Panc1 (cell line): ENCODE data around the gene OOSP3. TPM values are rescaled to one million over a fixed set of nuclear protein-coding genes. Genes with fewer than 3 reads are reported as not detected.

Experiments
- ATAC-seq: fragments of 200-7000 bp; cut with Tn5 transposase; 2 replicates; pipeline ENCODE4 v1.9.1; 2020; ENCODE audit warnings: mild to moderate bottlenecking, moderate library complexity
- BruUV-seq: library from RNA; stranded (reverse); fragments of 400-500 nt; replicated peaks from 2 replicates; lab custom pipeline; 2021; lab: Mats Ljungman, UMichigan
- CTCF ChIA-PET: fragments of 300-600 bp; sonication (Branson Sonifier 250); formaldehyde crosslinking; loops from one replicate; lab custom pipeline; 2022; ENCODE audit warnings: antibody characterized with exemption; lab: Charles Lee
- POLR2A ChIA-PET: fragments of 300-600 bp; sonication (Branson Sonifier 250); formaldehyde crosslinking; loops from one replicate; lab custom pipeline; 2022; ENCODE audit warnings: antibody characterized with exemption; lab: Charles Lee
- DNase-seq: peaks from one replicate; pipeline ENCODE4 v3.0.0-alpha.2; 2010; ENCODE audit warnings: low read depth, low spot score
- H3K27ac ChIP-seq: 2 replicates; pipeline ENCODE4 v1.5.1; 2011; ENCODE audit warnings: mild to moderate bottlenecking, low read length, inconsistent platforms
- H3K27me3 ChIP-seq: fragments of 200-500 bp; sonication (Bioruptor generic); 2 replicates; pipeline ENCODE4 v1.6.0; 2014; ENCODE audit warnings: low read length, inconsistent platforms; ENCODE audit not compliant: control insufficient read depth, insufficient read depth
- H3K36me3 ChIP-seq: fragments of 200-500 bp; sonication (Bioruptor generic); 2 replicates; pipeline ENCODE4 v1.5.1; 2014; ENCODE audit warnings: inconsistent platforms, mild to moderate bottlenecking, low read length, moderate library complexity; ENCODE audit not compliant: control insufficient read depth, insufficient read depth
- H3K4me1 ChIP-seq: 2 replicates; pipeline ENCODE4 v1.5.1; 2011; ENCODE audit warnings: inconsistent platforms, mild to moderate bottlenecking, low read length, moderate library complexity; ENCODE audit not compliant: control insufficient read depth, insufficient read depth
- H3K4me3 ChIP-seq, 2 experiments: 2 replicates each; pipeline ENCODE4 v1.5.1; 2011 to 2012; ENCODE audit warnings: low read depth in 2 of 2, low read length in 2 of 2, mild to moderate bottlenecking in 2 of 2, inconsistent platforms in 1 of 2, moderate library complexity in 1 of 2
- H3K9me3 ChIP-seq: fragments of 200-500 bp; sonication (Bioruptor generic); 2 replicates; pipeline ENCODE4 v1.5.1; 2014; ENCODE audit warnings: low read depth, mild to moderate bottlenecking, inconsistent platforms, low read length, moderate library complexity; ENCODE audit not compliant: control insufficient read depth, insufficient read depth
- CTCF ChIP-seq: fragments of 450-650 bp; IDR thresholded peaks from 2 replicates; pipeline ENCODE4 v1.5.1; 2017; ENCODE audit warnings: mild to moderate bottlenecking
- POLR2AphosphoS5 ChIP-seq: IDR thresholded peaks from 2 replicates; pipeline ENCODE4 v1.6.1; 2012; ENCODE audit warnings: mild to moderate bottlenecking, low read depth, low read length, moderate library complexity
- REST ChIP-seq, 2 experiments: IDR thresholded peaks; 2 replicates each; pipeline ENCODE4 v1.6.1; 2011 to 2012; ENCODE audit warnings: low read depth in 2 of 2, control low read depth in 1 of 2, low read length in 1 of 2, mild to moderate bottlenecking in 1 of 2, moderate library complexity in 1 of 2; ENCODE audit not compliant: insufficient read depth in 1 of 2
- SIN3A ChIP-seq: IDR thresholded peaks from 2 replicates; pipeline ENCODE4 v1.6.1; 2012; ENCODE audit warnings: low read depth, mild to moderate bottlenecking, low read length, moderate library complexity, borderline replicate concordance; ENCODE audit not compliant: insufficient read depth
- TCF7L2 ChIP-seq: IDR thresholded peaks from 2 replicates; pipeline ENCODE4 v1.6.1; 2011; ENCODE audit warnings: mild to moderate bottlenecking, low read depth, low read length, inconsistent platforms
- in situ Hi-C: cut with HindIII; loops from 2 replicates; pipeline ENCODE4 v1.10.0; 2016; ENCODE audit warnings: low sequenced_read_pairs, low pct_unique_long_range_greater_than_20kb
- intact Hi-C: fragments of 100-400 bp; cut with micrococcal nuclease; formaldehyde crosslinking; loops from one replicate; pipeline ENCODE4 v1.10.0; 2022; ENCODE audit not compliant: unreplicated experiment
- total RNA-seq: library from RNA; stranded (reverse); gene quantifications from one replicate; pipeline ENCODE4 v1.2.1, GENCODE V29; 2021; ENCODE audit not compliant: unreplicated experiment

The OOSP3 gene
- total RNA-seq, 1 experiment from 2014 or later: not detected

- POLR2A ChIA-PET: no interaction called here
- Histone ChIP-seq H3K27me3 (no peaks in the 10 kb centered on the region), H3K4me3 (no peak overlapping the region), H3K36me3 (no peaks in the 10 kb centered on the region), H3K27ac (no peak overlapping the region), H3K4me1 (no peaks in the 10 kb centered on the region), H3K9me3 (no peaks in the 10 kb centered on the region)
- CTCF ChIA-PET: no interaction called here
- in situ Hi-C loops: no loop called here
- intact Hi-C loops: no loop called here
- no peak for DNase-seq
- TF ChIP-seq REST (IDR thresholded peaks at IDR 0.05; ENCODE audit: insufficient read depth in 1 of 2, low read depth in 2 of 2, low read length in 1 of 2) (no peak), CTCF (no peak), POLR2AphosphoS5 (no peak), SIN3A (no peak), TCF7L2 (no peak)
- BruUV-seq: no TSS peak
- ATAC-seq: no peak
Measured at GRCh38 chr11:59875856-59876519, 2.6 kb upstream of the OOSP3 start.

GRCh38 chr11:59877325-59877724 is 1.3 kb upstream of the OOSP3 start:
- no TSS peak for BruUV-seq
- no peak for ATAC-seq
- no peak for DNase-seq
- Histone ChIP-seq H3K9me3 (no peaks in the 10 kb centered on the region), H3K27ac (no peak overlapping the region), H3K27me3 (no peaks in the 10 kb centered on the region), H3K36me3 (no peaks in the 10 kb centered on the region), H3K4me3 (no peak overlapping the region), H3K4me1 (no peaks in the 10 kb centered on the region)
- ChIA-PET POLR2A (no interaction called here), CTCF (no interaction called here)
- intact Hi-C loops: no loop called here
- no peak for TF ChIP-seq POLR2AphosphoS5
- no peak for TF ChIP-seq TCF7L2
- no peak for TF ChIP-seq SIN3A
- TF ChIP-seq CTCF: no peak
- no peak for TF ChIP-seq REST (IDR thresholded peaks at IDR 0.05; ENCODE audit: insufficient read depth in 1 of 2, low read depth in 2 of 2, low read length in 1 of 2)
- in situ Hi-C loops: no loop called here
